HG03571 (cell line): Measurements from ENCODE around the gene PCBP4.

ENCODE experiments used
- ATAC-seq: cut with Tn5 transposase; IDR thresholded peaks from one replicate; pipeline ENCODE4 v1.9.1; 2021; ENCODE audit not compliant: unreplicated experiment

PCBP4 gene

GRCh38 chr3:51967384-51968169 lies at the start of gene PCBP4:
Gene PCBP4, minus strand, starts transcription at chr3:51967454. Its CDS starts 6,214 bp downstream, at chr3:51961240.
- ATAC-seq = peak; percentile 43

GRCh38 chr3:52015438-52016228 lies 48.4 kb upstream of the PCBP4 start:
- ATAC-seq = no peak

- no peak for ATAC-seq
These were observed 47.4 kb upstream of the PCBP4 start for GRCh38 chr3:52014613-52015012.

GRCh38 chr3:52013802-52014598 lies 46.7 kb upstream of the PCBP4 start:
- no peak for ATAC-seq

- no peak for ATAC-seq
These were observed 45.4 kb upstream of the PCBP4 start for GRCh38 chr3:52012699-52013098.

GRCh38 chr3:52010431-52010830 lies 43.2 kb upstream of the PCBP4 start:
- no peak for ATAC-seq

- no peak for ATAC-seq
These were observed 40.0 kb upstream of the PCBP4 start for GRCh38 chr3:52007291-52007690.

- no peak for ATAC-seq
These were observed 39.5 kb upstream of the PCBP4 start for GRCh38 chr3:52006820-52007133.

- no peak for ATAC-seq
These were observed 39.0 kb upstream of the PCBP4 start for GRCh38 chr3:52006017-52006819.

GRCh38 chr3:52005571-52005986 lies 38.3 kb upstream of the PCBP4 start:
- no peak for ATAC-seq

GRCh38 chr3:52004906-52005395 lies 37.7 kb upstream of the PCBP4 start:
- ATAC-seq = no peak

- ATAC-seq = no peak
These were observed 37.0 kb upstream of the PCBP4 start for GRCh38 chr3:52004163-52004787.

GRCh38 chr3:52002748-52003147 lies 35.5 kb upstream of the PCBP4 start:
- ATAC-seq = no peak

- peak; percentile 73 for ATAC-seq
These were observed 34.3 kb upstream of the PCBP4 start for GRCh38 chr3:52001443-52001974.

- ATAC-seq = no peak
These were observed 32.6 kb upstream of the PCBP4 start for GRCh38 chr3:51999846-52000245.

- no peak for ATAC-seq
These were observed 31.5 kb upstream of the PCBP4 start for GRCh38 chr3:51998774-51999173.

- no peak for ATAC-seq
These were observed 30.8 kb upstream of the PCBP4 start for GRCh38 chr3:51997935-51998596.

- ATAC-seq = no peak
These were observed 29.9 kb upstream of the PCBP4 start for GRCh38 chr3:51997172-51997571.
